Endothelial cell of umbilical vein (primary cell): ENCODE data around the gene MRPS34. TPM values are rescaled to one million over a fixed set of nuclear protein-coding genes. Genes with fewer than 3 reads are reported as not detected.

ENCODE experiments used
- BruUV-seq: library from RNA; stranded (reverse); fragments of 400-500 nt; replicated peaks from 2 replicates; lab custom pipeline; 2021; lab: Mats Ljungman, UMichigan
- CTCF ChIA-PET: fragments of 300-600, 350-600 bp; sonication (Branson Sonifier 250); formaldehyde crosslinking; loops from one replicate; lab custom pipeline; 2021; ENCODE audit warnings: antibody characterized with exemption, inconsistent platforms; lab: Charles Lee
- POLR2A ChIA-PET: fragments of 300-600, 350-600 bp; sonication (Branson Sonifier 250); formaldehyde crosslinking; loops from one replicate; lab custom pipeline; 2021; ENCODE audit warnings: antibody characterized with exemption, inconsistent platforms; lab: Charles Lee
- DNase-seq: peaks from one replicate; pipeline ENCODE4 v3.0.0-alpha.2; 2011; ENCODE audit warnings: low read depth, low spot score
- FAIRE-seq: peaks from 2 replicates; lab custom pipeline; 2011; peaks lifted over from hg19 to GRCh38; lab: Jason Lieb, UNC
- H2AFZ ChIP-seq: 2 replicates; pipeline ENCODE4 v1.6.0; 2012; ENCODE audit warnings: low read depth, low read length, control low read depth, inconsistent platforms
- H3K27ac ChIP-seq: 2 replicates; pipeline ENCODE4 v1.5.1; 2011; ENCODE audit warnings: low read depth, mild to moderate bottlenecking, control low read depth, low read length, moderate library complexity; ENCODE audit not compliant: insufficient read depth
- H3K27me3 ChIP-seq, 2 experiments: 2 replicates each; pipeline versions ENCODE4 v1.6.0 to v1.6.1; 2011; ENCODE audit warnings: low read length in 2 of 2, mixed read lengths in 1 of 2; ENCODE audit not compliant: control insufficient read depth in 2 of 2, insufficient read depth in 2 of 2
- H3K36me3 ChIP-seq, 2 experiments: 2 replicates in 1 of 2; 3 replicates in 1 of 2; pipeline ENCODE4 v1.5.1; 2011; ENCODE audit warnings: low read length in 2 of 2, mild to moderate bottlenecking in 1 of 2, moderate library complexity in 1 of 2; ENCODE audit not compliant: control insufficient read depth in 2 of 2, insufficient read depth in 2 of 2; ENCODE audit errors: extremely low read depth in 1 of 2
- H3K4me1 ChIP-seq: 3 replicates; pipeline ENCODE4 v1.5.1; 2011; ENCODE audit warnings: mild to moderate bottlenecking, low read length; ENCODE audit not compliant: control insufficient read depth, insufficient read depth; ENCODE audit errors: extremely low read depth
- H3K4me2 ChIP-seq: 2 replicates; pipeline ENCODE4 v1.6.1; 2011; ENCODE audit warnings: low read length, control low read depth, mixed read lengths; ENCODE audit not compliant: insufficient read depth
- H3K4me3 ChIP-seq, 3 experiments: fragments of 200-600 bp in 1 of 3; sonication (generic), shearing (Covaris generic) in 1 of 3; replicated peaks in 1 of 3; 2 replicates each; pipeline ENCODE4 v1.5.1; 2011 to 2016; ENCODE audit warnings: control low read depth in 3 of 3, low read length in 3 of 3, mild to moderate bottlenecking in 2 of 3, inconsistent platforms in 1 of 3, low read depth in 1 of 3, moderate library complexity in 1 of 3; ENCODE audit not compliant: insufficient read depth in 1 of 3
- H3K79me2 ChIP-seq: 2 replicates; pipeline ENCODE4 v1.6.0; 2012; ENCODE audit warnings: low read length, inconsistent platforms; ENCODE audit not compliant: control insufficient read depth, insufficient read depth
- H3K9ac ChIP-seq: replicated peaks from 2 replicates; pipeline ENCODE3; 2011; ENCODE audit warnings: low read length, control low read depth; ENCODE audit not compliant: insufficient read depth; ENCODE audit errors: extremely low read depth
- H3K9me1 ChIP-seq: replicated peaks from 3 replicates; pipeline ENCODE4 v1.6.0; 2011; ENCODE audit warnings: mild to moderate bottlenecking, low read length; ENCODE audit not compliant: control insufficient read depth, insufficient read depth; ENCODE audit errors: extremely low read depth
- H3K9me3 ChIP-seq: replicated peaks from 2 replicates; pipeline ENCODE4 v1.5.1; 2012; ENCODE audit warnings: low read length, inconsistent platforms; ENCODE audit not compliant: control insufficient read depth, insufficient read depth
- H4K20me1 ChIP-seq: replicated peaks from 2 replicates; pipeline ENCODE3; 2011; ENCODE audit warnings: mild to moderate bottlenecking, low read length; ENCODE audit not compliant: control insufficient read depth, insufficient read depth; ENCODE audit errors: extremely low read depth
- EZH2 ChIP-seq: IDR thresholded peaks from 2 replicates; pipeline ENCODE4 v1.6.1; 2012; ENCODE audit warnings: borderline replicate concordance, low read depth, mild to moderate bottlenecking, moderate library complexity, low read length, inconsistent platforms; ENCODE audit not compliant: severe bottlenecking
- FOS ChIP-seq: IDR thresholded peaks from 2 replicates; pipeline ENCODE4 v1.6.1; 2011; ENCODE audit warnings: mild to moderate bottlenecking, low read length, moderate library complexity, borderline replicate concordance; ENCODE audit not compliant: insufficient read depth
- GATA2 ChIP-seq: IDR thresholded peaks from 2 replicates; pipeline ENCODE4 v1.7.0; 2011; ENCODE audit warnings: low read depth, mild to moderate bottlenecking, moderate library complexity, mixed read lengths, low read length; ENCODE audit not compliant: insufficient read length, insufficient read depth
- JUN ChIP-seq: IDR thresholded peaks from 2 replicates; pipeline ENCODE4 v1.6.1; 2011; ENCODE audit warnings: borderline replicate concordance, low read depth; ENCODE audit not compliant: insufficient read length, insufficient read depth
- MYC ChIP-seq: IDR thresholded peaks from one replicate; pipeline ENCODE4 v1.6.1; 2011; ENCODE audit warnings: mild to moderate bottlenecking, low read depth, low read length
- POLR2A ChIP-seq: IDR thresholded peaks from 2 replicates; pipeline ENCODE4 v1.6.1; 2012; ENCODE audit warnings: low read depth, mild to moderate bottlenecking, control low read depth, low read length
- POLR2AphosphoS5 ChIP-seq: IDR thresholded peaks from 2 replicates; pipeline ENCODE4 v1.6.1; 2012; ENCODE audit warnings: low read depth, mild to moderate bottlenecking, control low read depth, low read length, moderate library complexity; ENCODE audit not compliant: insufficient read depth
- dilution Hi-C: fragments of 300-500 bp; cut with MboI; formaldehyde crosslinking; loops from one replicate; pipeline ENCODE4 v1.15.0; 2019; ENCODE audit warnings: low sequenced_read_pairs; ENCODE audit not compliant: extremely low pct_ligation_motif_present
- intact Hi-C: fragments of 100-400 bp; cut with micrococcal nuclease; formaldehyde crosslinking; loops from one replicate; pipeline ENCODE4 v1.10.0; 2022
- polyA plus RNA-seq, 4 experiments: library from polyadenylated mRNA; depleted of rRNA in 3 of 4; stranded (reverse) in 3 of 4; unstranded in 1 of 4; fragments of >200 nt; gene quantifications; 2 replicates each; pipeline versions ENCODE4 v1.2.1 to v1.2.3, GENCODE V29; 2011 to 2012; ENCODE audit warnings: missing spikeins in 1 of 4
- total RNA-seq: library from RNA; stranded (reverse); gene quantifications from 2 replicates; pipeline ENCODE4 v1.2.3, GENCODE V29; 2021
- TF ChIP-seq, protein P1 (sequence below): IDR thresholded peaks from 2 replicates; pipeline ENCODE4 v1.6.1; 2011; ENCODE audit not compliant: insufficient read depth, insufficient read length
- TF ChIP-seq, protein P2 (sequence below), 2 donors: IDR thresholded peaks; 1 replicate in 1 of 2; 2 replicates in 1 of 2; pipeline ENCODE4 v1.5.1; 2011; ENCODE audit warnings: low read length in 2 of 2, mild to moderate bottlenecking in 2 of 2, moderate library complexity in 2 of 2, control low read depth in 1 of 2, inconsistent platforms in 1 of 2, low read depth in 1 of 2; ENCODE audit not compliant: insufficient read depth in 1 of 2; ENCODE audit errors: extremely low read depth in 1 of 2

MRPS34 gene
- total and polyA plus RNA-seq, 2 donors (not counting 3 experiments of a cell fraction or from before 2014, with no cell fraction given), result 82.1 to 102 TPM

DNA sequence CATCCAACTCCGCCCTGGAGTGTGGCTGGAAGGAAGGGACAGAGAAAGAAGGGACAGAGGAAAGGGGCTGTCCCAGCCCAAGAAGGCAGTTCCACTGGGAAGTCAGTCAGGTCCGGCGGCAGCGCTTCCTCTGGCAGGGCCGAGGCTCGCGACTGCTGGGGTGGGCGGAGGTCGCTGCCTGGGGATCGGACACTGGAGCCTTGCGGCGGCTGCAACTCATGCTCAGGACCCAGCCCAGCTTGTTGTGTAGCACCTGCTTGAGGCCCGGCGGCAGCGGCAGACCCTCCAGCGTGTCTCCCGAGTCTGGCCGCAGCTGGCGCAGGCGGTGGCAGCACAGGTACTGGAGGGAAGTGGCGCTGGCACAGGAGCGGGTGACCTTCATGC is 4.0 kb upstream of the MRPS34 start:
- DNase-seq, result no peak
- CTCF ChIA-PET, result no interaction called here

More for the DNA sequence above, 4.0 kb upstream of the MRPS34 start:
- dilution Hi-C loops, result no loop called here
- no TSS peak for BruUV-seq
- no peaks in the 10 kb centered on the region for H4K20me1 ChIP-seq
- H3K36me3 ChIP-seq, result peaks cover 0 to 45% of the 10 kb centered on the region in 2 experiments
- H3K9me1 ChIP-seq, result no peaks in the 10 kb centered on the region
- H3K27me3 ChIP-seq, result no peaks in the 10 kb centered on the region
- H3K4me3 ChIP-seq, result no peak overlapping the region
- POLR2A ChIA-PET, result no interaction called here
- no peak for FAIRE-seq
- H3K9ac ChIP-seq, result no peak overlapping the region
- H2AFZ ChIP-seq, result no peak overlapping the region
- H3K27ac ChIP-seq, result no peak overlapping the region
- TF ChIP-seq, protein P1, sequence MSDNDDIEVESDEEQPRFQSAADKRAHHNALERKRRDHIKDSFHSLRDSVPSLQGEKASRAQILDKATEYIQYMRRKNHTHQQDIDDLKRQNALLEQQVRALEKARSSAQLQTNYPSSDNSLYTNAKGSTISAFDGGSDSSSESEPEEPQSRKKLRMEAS, result no peak
- TF ChIP-seq POLR2A (no peak), JUN (no peak), FOS (no peak), MYC (no peak), EZH2 (no peak), POLR2AphosphoS5 (no peak), GATA2 (no peak)
- TF ChIP-seq, protein P2, sequence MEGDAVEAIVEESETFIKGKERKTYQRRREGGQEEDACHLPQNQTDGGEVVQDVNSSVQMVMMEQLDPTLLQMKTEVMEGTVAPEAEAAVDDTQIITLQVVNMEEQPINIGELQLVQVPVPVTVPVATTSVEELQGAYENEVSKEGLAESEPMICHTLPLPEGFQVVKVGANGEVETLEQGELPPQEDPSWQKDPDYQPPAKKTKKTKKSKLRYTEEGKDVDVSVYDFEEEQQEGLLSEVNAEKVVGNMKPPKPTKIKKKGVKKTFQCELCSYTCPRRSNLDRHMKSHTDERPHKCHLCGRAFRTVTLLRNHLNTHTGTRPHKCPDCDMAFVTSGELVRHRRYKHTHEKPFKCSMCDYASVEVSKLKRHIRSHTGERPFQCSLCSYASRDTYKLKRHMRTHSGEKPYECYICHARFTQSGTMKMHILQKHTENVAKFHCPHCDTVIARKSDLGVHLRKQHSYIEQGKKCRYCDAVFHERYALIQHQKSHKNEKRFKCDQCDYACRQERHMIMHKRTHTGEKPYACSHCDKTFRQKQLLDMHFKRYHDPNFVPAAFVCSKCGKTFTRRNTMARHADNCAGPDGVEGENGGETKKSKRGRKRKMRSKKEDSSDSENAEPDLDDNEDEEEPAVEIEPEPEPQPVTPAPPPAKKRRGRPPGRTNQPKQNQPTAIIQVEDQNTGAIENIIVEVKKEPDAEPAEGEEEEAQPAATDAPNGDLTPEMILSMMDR (IDR thresholded peaks at IDR 0.05; ENCODE audit: extremely low read depth in 1 of 2, insufficient read depth in 1 of 2, low read depth in 1 of 2, low read length in 2 of 2), result no peak
- no peaks in the 10 kb centered on the region for H3K9me3 ChIP-seq
- H3K79me2 ChIP-seq, result peaks cover 14% of the 10 kb centered on the region
- H3K4me2 ChIP-seq, result no peak overlapping the region
- intact Hi-C loops, result no loop called here
- H3K4me1 ChIP-seq, result peaks cover 18% of the 10 kb centered on the region
